22Rv1 (cell line): ENCODE results near the gene UTF1.

Experiments
- ZFX ChIP-seq: fragments of 450-650 bp; IDR thresholded peaks from 2 replicates; pipeline ENCODE4 v1.6.1; 2017; ENCODE audit warnings: antibody characterized with exemption, borderline replicate concordance
- TF ChIP-seq, protein P1 (sequence below): fragments of 450-650 bp; IDR thresholded peaks from 2 replicates; pipeline ENCODE4 v1.5.1; 2017; ENCODE audit warnings: mild to moderate bottlenecking

DNA sequence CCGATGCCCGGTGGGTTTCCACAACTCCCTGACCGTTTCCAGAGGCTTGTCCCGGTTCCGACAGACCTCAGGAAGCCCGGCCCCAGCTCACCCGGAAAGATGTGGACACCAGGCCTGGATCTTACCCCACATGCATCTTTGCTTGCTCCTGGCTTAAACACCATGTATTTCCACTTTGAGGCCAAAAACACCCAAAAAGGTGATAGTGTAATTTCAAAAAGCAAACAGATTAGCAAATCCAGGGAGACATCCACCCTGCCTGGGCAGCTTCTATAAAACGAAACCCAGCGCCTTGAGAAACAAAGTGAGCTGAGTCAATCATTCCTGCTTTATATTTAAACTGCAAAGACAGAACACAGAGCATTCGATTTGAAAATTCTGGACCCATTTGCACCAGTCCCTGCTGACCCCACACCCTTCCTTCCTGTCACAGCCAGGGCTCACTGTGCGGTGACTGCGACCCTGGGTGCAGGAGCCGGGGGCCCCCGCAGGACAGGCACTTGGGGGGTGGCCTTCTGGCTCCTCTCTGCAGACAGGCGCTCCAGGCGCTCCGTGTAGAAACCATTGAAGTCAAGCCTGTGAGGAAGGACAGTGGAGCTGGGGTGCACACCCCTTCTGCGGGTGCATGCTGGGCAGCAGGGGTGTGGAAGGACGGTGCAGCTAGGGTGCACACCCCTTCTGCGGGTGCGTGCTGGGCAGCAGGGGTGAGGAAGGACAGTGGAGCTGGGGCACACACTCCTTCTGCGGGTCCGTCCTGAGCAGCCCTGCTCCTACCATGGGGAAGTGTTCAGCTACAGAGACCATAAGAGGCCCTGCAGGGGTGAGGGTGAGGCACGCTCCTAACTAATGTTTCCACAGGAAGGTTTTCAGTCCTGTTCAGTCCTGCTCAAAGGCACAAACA lies 49.6 kb downstream of the UTF1 start:
- TF ChIP-seq, protein P1, sequence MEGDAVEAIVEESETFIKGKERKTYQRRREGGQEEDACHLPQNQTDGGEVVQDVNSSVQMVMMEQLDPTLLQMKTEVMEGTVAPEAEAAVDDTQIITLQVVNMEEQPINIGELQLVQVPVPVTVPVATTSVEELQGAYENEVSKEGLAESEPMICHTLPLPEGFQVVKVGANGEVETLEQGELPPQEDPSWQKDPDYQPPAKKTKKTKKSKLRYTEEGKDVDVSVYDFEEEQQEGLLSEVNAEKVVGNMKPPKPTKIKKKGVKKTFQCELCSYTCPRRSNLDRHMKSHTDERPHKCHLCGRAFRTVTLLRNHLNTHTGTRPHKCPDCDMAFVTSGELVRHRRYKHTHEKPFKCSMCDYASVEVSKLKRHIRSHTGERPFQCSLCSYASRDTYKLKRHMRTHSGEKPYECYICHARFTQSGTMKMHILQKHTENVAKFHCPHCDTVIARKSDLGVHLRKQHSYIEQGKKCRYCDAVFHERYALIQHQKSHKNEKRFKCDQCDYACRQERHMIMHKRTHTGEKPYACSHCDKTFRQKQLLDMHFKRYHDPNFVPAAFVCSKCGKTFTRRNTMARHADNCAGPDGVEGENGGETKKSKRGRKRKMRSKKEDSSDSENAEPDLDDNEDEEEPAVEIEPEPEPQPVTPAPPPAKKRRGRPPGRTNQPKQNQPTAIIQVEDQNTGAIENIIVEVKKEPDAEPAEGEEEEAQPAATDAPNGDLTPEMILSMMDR: no peak
- TF ChIP-seq ZFX: no peak
